Duodenal mucosa (tissue), 2 donors: ENCODE measurements around the gene CPVL.

Experiments used
- H3K27ac ChIP-seq: one replicate; pipeline ENCODE4 v1.7.0; 2013; ENCODE audit warnings: low read depth, low read length
- H3K27me3 ChIP-seq, 2 donors: one replicate each; pipeline ENCODE4 v1.7.0; 2013; ENCODE audit warnings: low read length in 2 of 2, control low read depth in 1 of 2; ENCODE audit not compliant: insufficient read depth in 2 of 2, control insufficient read depth in 1 of 2
- H3K36me3 ChIP-seq, 2 donors: one replicate each; pipeline ENCODE4 v1.7.0; 2013; ENCODE audit warnings: low read length in 2 of 2, control low read depth in 1 of 2; ENCODE audit not compliant: insufficient read depth in 2 of 2, control insufficient read depth in 1 of 2
- H3K4me1 ChIP-seq, 2 donors: one replicate each; pipeline ENCODE4 v1.7.0; 2013; ENCODE audit warnings: low read length in 2 of 2, control low read depth in 1 of 2; ENCODE audit not compliant: insufficient read depth in 2 of 2, control insufficient read depth in 1 of 2
- H3K4me3 ChIP-seq, 2 donors: one replicate each; pipeline ENCODE4 v1.7.0; 2013; ENCODE audit warnings: low read length in 2 of 2, low read depth in 1 of 2
- H3K9ac ChIP-seq, 2 donors: one replicate each; pipeline ENCODE4 v1.7.0; 2013; ENCODE audit warnings: low read length in 2 of 2, low read depth in 1 of 2
- H3K9me3 ChIP-seq, 2 donors: one replicate each; pipeline ENCODE4 v1.7.0; 2013; ENCODE audit warnings: low read length in 2 of 2, control low read depth in 1 of 2; ENCODE audit not compliant: control insufficient read depth in 1 of 2

CPVL gene

GRCh38 chr7:29014725-29015124 lies 131.6 kb downstream of the CPVL start:
- Histone ChIP-seq H3K9me3 (no peaks in the 10 kb centered on the region), H3K4me1 (peaks cover 0 to 7% of the 10 kb centered on the region in 2 donors), H3K36me3 (no peaks in the 10 kb centered on the region), H3K9ac (no peak overlapping the region), H3K4me3 (no peak overlapping the region), H3K27me3 (no peaks in the 10 kb centered on the region), H3K27ac (no peak overlapping the region)

- Histone ChIP-seq H3K9me3 (no peaks in the 10 kb centered on the region), H3K9ac (no peak overlapping the region), H3K4me1 (peaks cover 0 to 7% of the 10 kb centered on the region in 2 donors), H3K27me3 (no peaks in the 10 kb centered on the region), H3K4me3 (no peak overlapping the region), H3K27ac (no peak overlapping the region), H3K36me3 (no peaks in the 10 kb centered on the region)
Measured at GRCh38 chr7:29013931-29014330, 132.4 kb downstream of the CPVL start.

- H3K9ac ChIP-seq = no peak overlapping the region
- no peaks in the 10 kb centered on the region for H3K27me3 ChIP-seq
- no peak overlapping the region for H3K27ac ChIP-seq
- H3K4me1 ChIP-seq = peaks cover 0 to 7% of the 10 kb centered on the region in 2 donors
- no peaks in the 10 kb centered on the region for H3K36me3 ChIP-seq
- H3K9me3 ChIP-seq = no peaks in the 10 kb centered on the region
- H3K4me3 ChIP-seq = no peak overlapping the region
Measured at GRCh38 chr7:29013082-29013695, 133.1 kb downstream of the CPVL start.

- no peak overlapping the region for H3K9ac ChIP-seq
- no peaks in the 10 kb centered on the region for H3K27me3 ChIP-seq
- H3K36me3 ChIP-seq = no peaks in the 10 kb centered on the region
- H3K4me1 ChIP-seq = peaks cover 0 to 7% of the 10 kb centered on the region in 2 donors
- H3K9me3 ChIP-seq = no peaks in the 10 kb centered on the region
- no peak overlapping the region for H3K27ac ChIP-seq
- no peak overlapping the region for H3K4me3 ChIP-seq
Measured at GRCh38 chr7:29009947-29010346, 136.4 kb downstream of the CPVL start.

- Histone ChIP-seq H3K27me3 (no peaks in the 10 kb centered on the region), H3K36me3 (no peaks in the 10 kb centered on the region), H3K4me3 (no peak overlapping the region), H3K27ac (no peak overlapping the region), H3K9me3 (no peaks in the 10 kb centered on the region), H3K4me1 (peaks cover 0 to 3% of the 10 kb centered on the region in 2 donors), H3K9ac (no peak overlapping the region)
Measured at GRCh38 chr7:29008590-29008989, 137.7 kb downstream of the CPVL start.

- Histone ChIP-seq H3K9ac (no peak overlapping the region), H3K4me3 (no peak overlapping the region), H3K27me3 (no peaks in the 10 kb centered on the region), H3K4me1 (no peaks in the 10 kb centered on the region), H3K27ac (no peak overlapping the region), H3K36me3 (no peaks in the 10 kb centered on the region), H3K9me3 (no peaks in the 10 kb centered on the region)
Measured at GRCh38 chr7:29007127-29007526, 139.2 kb downstream of the CPVL start.

- Histone ChIP-seq H3K27ac (no peak overlapping the region), H3K4me1 (no peaks in the 10 kb centered on the region)
Measured at GRCh38 chr7:29005829-29006228, 140.5 kb downstream of the CPVL start.

GRCh38 chr7:29005406-29005805 lies 140.9 kb downstream of the CPVL start:
- H3K36me3 ChIP-seq = no peaks in the 10 kb centered on the region
- H3K9ac ChIP-seq = no peak overlapping the region
- H3K9me3 ChIP-seq = no peaks in the 10 kb centered on the region
- H3K27me3 ChIP-seq = no peaks in the 10 kb centered on the region
- no peaks in the 10 kb centered on the region for H3K4me1 ChIP-seq
- no peak overlapping the region for H3K27ac ChIP-seq
- no peak overlapping the region for H3K4me3 ChIP-seq

More at GRCh38 chr7:29005829-29006228, 140.5 kb downstream of the CPVL start:
- Histone ChIP-seq H3K36me3 (no peaks in the 10 kb centered on the region), H3K4me3 (no peak overlapping the region), H3K27me3 (no peaks in the 10 kb centered on the region), H3K9ac (no peak overlapping the region), H3K9me3 (no peaks in the 10 kb centered on the region)

GRCh38 chr7:29003703-29004102 lies 142.6 kb downstream of the CPVL start:
- Histone ChIP-seq H3K27me3 (no peaks in the 10 kb centered on the region), H3K9ac (no peak overlapping the region), H3K27ac (no peak overlapping the region), H3K9me3 (no peaks in the 10 kb centered on the region), H3K4me1 (no peaks in the 10 kb centered on the region), H3K4me3 (no peak overlapping the region), H3K36me3 (no peaks in the 10 kb centered on the region)

- H3K9me3 ChIP-seq = no peaks in the 10 kb centered on the region
- no peak overlapping the region for H3K4me3 ChIP-seq
- peaks cover 0 to 12% of the 10 kb centered on the region in 2 donors for H3K4me1 ChIP-seq
- no peak overlapping the region for H3K27ac ChIP-seq
- H3K9ac ChIP-seq = no peak overlapping the region
- H3K36me3 ChIP-seq = no peaks in the 10 kb centered on the region
- no peaks in the 10 kb centered on the region for H3K27me3 ChIP-seq
Measured at GRCh38 chr7:29000717-29001076, 145.6 kb downstream of the CPVL start.
